ENCODE results near the gene CLDN16. TPM values are rescaled to one million over a fixed set of nuclear protein-coding genes. Genes with fewer than 3 reads are reported as not detected.

CLDN16 gene
- total RNA-seq, 1 experiment from 2014 or later: not detected

GRCh38 chr3:190370369-190370768, 17.6 kb upstream of the CLDN16 start (continued):
- TF ChIP-seq PRDM15 (CRISPR knock-in tag; IDR thresholded peaks at IDR 0.05) (no peak), STAT6 (CRISPR knock-in tag; conservative IDR thresholded peaks at IDR 0.05; ENCODE audit: low read depth) (no peak), USF1 (CRISPR knock-in tag; IDR thresholded peaks at IDR 0.05) (no peak), ZBTB21 (CRISPR knock-in tag; IDR thresholded peaks at IDR 0.05; ENCODE audit: borderline replicate concordance) (no peak), GABPB1 (CRISPR knock-in tag; IDR thresholded peaks at IDR 0.05) (no peak), CDX4 (CRISPR knock-in tag; IDR thresholded peaks at IDR 0.05; ENCODE audit: borderline replicate concordance) (no peak), RORB (CRISPR knock-in tag; IDR thresholded peaks at IDR 0.05) (no peak), ZNF281 (CRISPR knock-in tag; IDR thresholded peaks at IDR 0.05) (no peak), ZNF416 (CRISPR knock-in tag; IDR thresholded peaks at IDR 0.05) (no peak), ATF6 (CRISPR knock-in tag; IDR thresholded peaks at IDR 0.05) (no peak), ZNF121 (CRISPR knock-in tag; IDR thresholded peaks at IDR 0.05) (no peak), SOX15 (CRISPR knock-in tag; IDR thresholded peaks at IDR 0.05) (no peak), PRRX2 (CRISPR knock-in tag; IDR thresholded peaks at IDR 0.05) (no peak), ZNF512 (CRISPR knock-in tag; IDR thresholded peaks at IDR 0.05; ENCODE audit: borderline replicate concordance) (no peak), E2F4 (CRISPR knock-in tag; IDR thresholded peaks at IDR 0.05; ENCODE audit: borderline replicate concordance, low read depth) (no peak)

Measured in WTC11 (cell line).